ENCODE measurements around the gene CAMK1D. TPM values are rescaled to one million over a fixed set of nuclear protein-coding genes. Genes with fewer than 3 reads are reported as not detected.

CAMK1D gene
- total and polyA plus RNA-seq, 10 of the 15 experiments (the other 5 are each of a cell fraction or from before 2014, with no cell fraction given): 2.1 to 35.5 (median 14.7) TPM

- TF ChIP-seq SPI1 (IDR thresholded peaks at IDR 0.05; ENCODE audit: borderline replicate concordance, insufficient read depth, low read depth, low read length) (peak; percentile 15; the same call in 1 of the 2 replicates), JUND (IDR thresholded peaks at IDR 0.05; ENCODE audit: low read depth, low read length) (no peak), MEF2B (IDR thresholded peaks at IDR 0.05; ENCODE audit: partially characterized antibody, poor library complexity, severe bottlenecking) (peak; percentile 7), HCFC1 (IDR thresholded peaks at IDR 0.05; ENCODE audit: low read length) (no peak), E2F4 (IDR thresholded peaks at IDR 0.05; ENCODE audit: low read depth, low read length) (no peak), YY1 (IDR thresholded peaks at IDR 0.05; ENCODE audit: low read depth, low read length) (peak; percentile 66; the same call in 1 of the 2 replicates), NFYA (IDR thresholded peaks at IDR 0.05; ENCODE audit: borderline replicate concordance, low read depth, low read length) (no peak), TAF1 (IDR thresholded peaks at IDR 0.05; ENCODE audit: borderline replicate concordance, low read depth, low read length) (0 out of 2 replicates have a peak, but pooled peaks have one; percentile 5), NR2C2 (IDR thresholded peaks at IDR 0.05; ENCODE audit: borderline replicate concordance, control insufficient read depth, insufficient read length, low read depth) (no peak), HDGF (IDR thresholded peaks at IDR 0.05) (no peak), E4F1 (IDR thresholded peaks at IDR 0.05; ENCODE audit: borderline replicate concordance, partially characterized antibody) (no peak), MLLT1 (IDR thresholded peaks at IDR 0.05) (no peak), TCF12 (IDR thresholded peaks at IDR 0.05; ENCODE audit: low read depth, low read length) (0 out of 2 replicates have a peak, but pooled peaks have one; percentile 7)
Measured at GRCh38 chr10:12349629-12350166, 351 bp downstream of the CAMK1D start (continued).

Data from GM12878 (cell line).